NCI-H82 treated with DMSO at 0.1 percent for 48 hours (cell line): ENCODE data around the gene KLHL29.

Experiments
- DNase-seq: peaks from one replicate; lab custom pipeline; 2025; ENCODE audit not compliant: unreplicated experiment; lab: John Stamatoyannopoulos, UW

KLHL29 gene

DNA sequence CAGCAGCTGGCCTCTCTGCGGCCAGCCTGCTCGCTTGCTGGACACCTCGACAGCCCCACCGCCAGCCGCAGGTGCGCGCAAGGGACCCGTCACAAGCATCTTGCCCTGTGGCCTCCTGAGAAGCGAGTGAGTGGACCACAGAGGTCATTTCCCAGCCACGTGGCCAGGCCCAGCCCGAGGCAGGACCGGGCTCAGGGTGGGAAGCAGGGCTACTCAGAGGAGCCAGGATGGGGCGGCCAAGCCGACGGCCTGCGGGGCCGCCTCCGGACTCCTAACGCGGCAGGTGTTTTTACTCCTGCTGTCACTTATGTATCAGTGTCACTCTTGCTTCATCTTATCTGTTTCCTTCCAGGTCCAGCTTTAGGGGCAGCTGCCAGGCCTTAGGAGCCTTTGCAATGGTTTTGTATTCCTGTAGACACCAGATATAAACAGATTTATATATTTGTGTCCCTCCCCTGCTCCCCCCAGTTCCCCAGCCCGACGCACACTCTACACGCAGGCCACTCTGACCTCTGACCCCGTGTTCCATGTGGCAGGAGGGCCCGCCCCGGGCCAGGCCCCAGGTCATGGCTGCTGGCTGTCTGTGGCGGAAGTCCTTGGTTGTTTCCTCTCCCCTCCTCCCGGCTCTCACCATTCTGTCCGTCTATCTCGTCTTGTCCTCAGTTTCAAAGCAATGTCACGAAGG lies 305.6 kb downstream of the KLHL29 start:
- no peak for DNase-seq

DNA sequence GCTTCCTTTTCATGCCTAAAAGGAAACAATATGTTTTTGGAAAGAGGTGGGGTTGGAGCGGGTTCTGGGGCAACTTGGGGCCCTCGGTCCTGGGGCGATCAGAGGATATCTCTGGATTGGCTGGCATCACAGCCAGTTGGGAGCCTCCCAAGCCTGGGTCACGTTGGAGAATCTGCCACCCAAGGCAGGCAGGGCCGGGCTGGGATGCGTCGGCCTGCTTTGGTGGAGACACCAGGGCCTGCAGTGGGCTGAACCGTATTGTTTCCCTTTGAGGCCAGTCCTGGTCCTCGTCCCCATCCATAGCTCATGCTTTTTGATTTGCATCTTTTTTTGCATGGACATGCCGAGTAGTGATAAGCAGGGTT lies 306.1 kb downstream of the KLHL29 start:
- DNase-seq = no peak

DNA sequence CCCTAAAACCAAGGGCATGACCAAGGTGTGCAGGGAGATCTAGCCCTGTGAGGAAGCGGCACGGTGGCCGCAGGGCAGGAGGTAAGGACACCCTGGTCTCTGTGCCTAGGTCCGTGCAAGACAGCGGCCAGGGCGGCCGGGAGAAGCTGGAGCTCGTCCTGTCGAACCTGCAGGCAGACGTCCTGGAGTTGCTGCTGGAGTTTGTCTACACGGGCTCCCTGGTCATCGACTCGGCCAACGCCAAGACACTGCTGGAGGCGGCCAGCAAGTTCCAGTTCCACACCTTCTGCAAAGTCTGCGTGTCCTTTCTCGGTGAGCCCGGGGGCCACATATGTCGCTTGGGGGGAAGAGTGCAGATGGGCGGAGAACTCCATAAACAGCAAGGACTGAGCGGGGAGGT lies 306.6 kb downstream of the KLHL29 start:
- no peak for DNase-seq

DNA sequence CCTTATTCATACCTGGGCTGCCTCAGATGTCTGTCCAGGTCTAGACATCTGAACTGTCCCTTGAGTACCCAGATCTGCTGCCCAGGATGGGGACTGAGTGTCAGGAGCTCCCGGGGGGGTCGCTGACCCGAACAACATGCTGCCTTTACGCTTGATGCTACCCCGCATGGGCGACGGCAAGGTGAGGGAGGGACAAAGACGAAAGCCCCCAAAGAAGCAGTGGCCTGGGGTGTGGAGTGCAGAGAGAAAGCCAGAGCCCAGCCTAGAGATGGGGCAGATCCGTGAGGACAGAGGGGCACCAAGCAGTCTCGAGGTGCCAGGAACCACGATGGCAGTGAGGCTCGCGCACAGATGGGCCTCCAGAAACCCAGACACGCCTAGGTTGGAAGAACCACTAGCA lies 307.3 kb downstream of the KLHL29 start:
- DNase-seq = no peak

DNA sequence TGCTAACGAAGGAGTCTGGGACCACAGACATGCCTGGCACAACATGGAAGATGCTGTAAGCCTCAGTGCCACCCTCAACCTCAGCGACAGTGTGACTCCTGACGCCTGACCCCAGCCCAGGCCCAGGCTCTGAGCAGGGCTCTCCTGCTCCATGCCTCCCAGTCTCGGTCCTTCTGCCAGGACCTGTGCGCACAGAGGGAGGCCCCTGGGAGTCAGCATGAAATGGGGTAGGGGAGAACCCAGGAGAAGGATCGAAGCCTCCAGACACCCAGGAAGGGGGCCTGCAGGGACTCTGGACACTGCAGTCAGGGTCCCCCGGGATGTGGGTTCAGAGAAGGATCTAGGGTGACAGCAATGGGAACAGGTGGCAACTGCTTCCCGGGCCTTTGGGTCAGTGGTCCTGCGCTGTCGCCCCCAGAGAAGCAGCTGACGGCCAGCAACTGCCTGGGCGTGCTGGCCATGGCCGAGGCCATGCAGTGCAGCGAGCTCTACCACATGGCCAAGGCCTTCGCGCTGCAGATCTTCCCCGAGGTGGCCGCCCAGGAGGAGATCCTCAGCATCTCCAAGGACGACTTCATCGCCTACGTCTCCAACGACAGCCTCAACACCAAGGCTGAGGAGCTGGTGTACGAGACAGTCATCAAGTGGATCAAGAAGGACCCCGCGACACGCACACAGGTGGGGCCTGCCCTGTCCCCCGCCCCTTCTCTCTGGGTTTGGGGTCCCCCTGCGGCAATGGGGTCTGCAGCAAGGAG lies 308.0 kb downstream of the KLHL29 start:
- DNase-seq = no peak

DNA sequence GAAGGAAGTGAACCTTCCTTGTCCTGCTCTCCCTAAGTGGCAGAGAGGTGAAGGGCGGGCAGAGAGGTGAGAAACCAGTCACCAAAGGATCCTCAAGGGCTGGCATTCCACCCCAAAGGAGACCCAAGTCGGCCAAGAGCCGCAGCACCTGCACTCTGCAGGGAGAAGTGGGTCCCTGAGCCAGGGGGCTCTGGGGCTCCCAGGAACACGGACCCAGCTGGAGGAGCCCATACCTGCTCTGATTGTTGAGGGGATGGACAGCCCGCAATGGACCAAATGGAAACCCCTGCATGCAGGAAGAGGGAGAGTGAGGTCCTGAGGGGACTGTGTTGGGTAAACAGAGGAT lies 308.6 kb downstream of the KLHL29 start:
- no peak for DNase-seq

DNA sequence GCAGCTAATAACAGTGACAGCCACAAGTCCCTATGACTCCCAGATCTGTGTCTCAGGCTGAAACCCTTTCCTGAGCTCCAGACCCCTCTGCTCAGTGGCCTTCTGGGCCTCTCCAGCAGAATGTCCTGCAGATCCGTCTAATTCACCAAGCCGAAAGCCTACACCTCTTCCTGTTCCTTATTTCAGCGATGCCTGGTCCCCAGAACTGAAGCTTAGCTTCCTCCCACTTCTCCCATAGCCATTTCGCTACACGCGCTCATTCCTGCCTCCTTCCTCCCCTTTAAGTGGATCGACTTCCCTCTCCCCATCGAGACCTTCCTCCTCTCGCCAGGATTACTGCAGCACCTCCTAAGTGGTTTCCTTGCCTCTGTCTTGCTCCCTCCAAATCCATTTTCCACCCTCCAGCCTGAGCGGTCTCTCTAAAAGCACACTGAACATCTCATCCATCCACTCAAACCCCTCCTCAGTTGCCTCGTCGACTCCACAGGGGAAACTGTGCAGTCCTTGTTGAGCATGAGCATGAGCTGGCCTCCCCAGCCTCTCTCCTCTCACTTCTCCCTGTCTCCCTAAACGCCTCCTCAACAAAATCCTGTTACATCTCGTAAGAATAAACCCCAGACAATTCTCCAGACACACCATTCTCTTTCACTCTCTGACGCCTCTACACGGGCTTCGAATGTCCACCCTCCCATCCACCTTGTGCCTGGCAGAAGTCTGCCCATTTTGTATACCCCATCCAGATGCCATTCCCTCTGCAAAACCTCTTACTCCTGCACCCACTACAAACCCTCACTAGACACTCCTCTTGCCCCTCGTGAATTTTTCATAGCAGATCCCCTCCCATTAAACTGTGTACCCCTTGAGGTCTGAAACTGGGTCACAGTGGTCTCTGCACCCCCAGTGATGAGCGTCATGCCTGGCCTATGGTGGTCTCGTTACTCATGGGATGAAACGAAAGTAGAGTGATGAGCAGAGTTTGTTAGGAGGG lies 309.4 kb downstream of the KLHL29 start:
- DNase-seq = no peak

DNA sequence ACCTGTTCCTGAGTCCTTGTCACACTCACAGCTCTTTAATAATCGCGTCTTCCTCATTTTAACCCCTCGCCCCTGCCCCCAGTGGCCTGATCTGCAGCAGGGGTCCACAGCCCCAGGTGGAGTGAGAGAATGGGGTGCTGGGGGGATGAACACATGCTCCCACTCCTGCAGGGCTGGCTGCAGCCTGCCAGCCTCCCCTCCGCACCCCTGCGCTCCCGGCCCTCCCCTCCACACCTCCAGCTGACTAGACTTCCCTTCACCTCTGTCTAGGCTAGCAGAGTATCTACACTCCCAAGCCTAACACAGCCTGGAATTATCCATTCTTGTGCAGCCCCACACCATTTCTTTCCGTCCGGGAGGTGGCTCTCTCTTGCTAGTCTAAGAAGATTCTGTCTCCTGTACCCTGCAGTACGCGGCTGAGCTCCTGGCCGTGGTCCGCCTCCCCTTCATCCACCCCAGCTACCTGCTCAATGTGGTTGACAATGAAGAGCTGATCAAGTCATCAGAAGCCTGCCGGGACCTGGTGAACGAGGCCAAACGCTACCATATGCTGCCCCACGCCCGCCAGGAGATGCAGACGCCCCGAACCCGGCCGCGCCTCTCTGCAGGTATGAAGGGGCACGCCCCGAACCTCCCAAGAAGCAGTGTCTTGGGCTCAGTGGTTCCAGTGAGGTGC lies 310.4 kb downstream of the KLHL29 start:
- DNase-seq = no peak

DNA sequence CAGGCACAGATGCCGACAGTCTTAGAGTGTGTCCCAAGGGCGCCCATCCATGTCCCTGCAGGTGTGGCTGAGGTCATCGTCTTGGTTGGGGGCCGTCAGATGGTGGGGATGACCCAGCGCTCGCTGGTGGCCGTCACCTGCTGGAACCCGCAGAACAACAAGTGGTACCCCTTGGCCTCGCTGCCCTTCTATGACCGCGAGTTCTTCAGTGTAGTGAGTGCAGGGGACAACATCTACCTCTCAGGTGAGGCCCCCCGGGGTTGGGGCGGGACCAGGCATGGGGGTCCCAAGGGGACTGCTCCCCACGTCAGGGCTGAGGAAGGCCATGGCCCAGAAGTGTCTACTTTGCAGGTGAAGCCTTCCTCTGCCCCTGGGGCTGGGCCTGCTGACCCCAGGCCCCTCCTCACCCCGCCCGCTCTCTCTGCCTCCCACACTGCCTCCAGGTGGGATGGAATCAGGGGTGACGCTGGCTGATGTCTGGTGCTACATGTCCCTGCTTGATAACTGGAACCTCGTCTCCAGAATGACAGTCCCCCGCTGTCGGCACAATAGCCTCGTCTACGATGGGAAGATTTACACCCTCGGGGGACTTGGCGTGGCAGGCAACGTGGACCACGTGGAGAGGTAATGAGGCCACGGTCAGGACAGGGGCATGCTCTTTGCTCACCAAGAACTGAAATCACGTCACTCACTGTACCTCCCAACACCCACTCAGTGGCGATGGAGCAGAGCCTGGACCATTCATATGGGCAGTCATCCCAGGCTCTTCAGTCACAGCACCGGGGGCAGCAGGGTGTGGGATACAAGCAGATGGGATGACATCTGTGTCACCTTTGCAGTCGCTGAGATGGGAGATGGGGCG lies 311.1 kb downstream of the KLHL29 start:
- DNase-seq = no peak

DNA sequence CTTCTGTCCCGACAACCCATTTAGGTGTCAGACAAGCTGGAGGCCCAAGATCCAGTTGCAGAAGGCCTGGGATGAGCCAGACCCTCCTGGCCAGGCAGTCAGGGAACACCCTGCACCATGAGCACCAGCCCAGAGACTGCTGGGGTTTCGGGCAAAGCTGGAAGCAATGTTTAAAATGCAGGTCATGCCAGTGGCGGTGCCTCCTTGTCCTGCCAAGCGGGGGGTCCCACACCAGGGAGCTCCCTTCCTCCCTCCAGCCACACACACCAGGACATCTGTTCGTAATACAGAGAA lies 311.7 kb downstream of the KLHL29 start:
- no peak for DNase-seq

DNA sequence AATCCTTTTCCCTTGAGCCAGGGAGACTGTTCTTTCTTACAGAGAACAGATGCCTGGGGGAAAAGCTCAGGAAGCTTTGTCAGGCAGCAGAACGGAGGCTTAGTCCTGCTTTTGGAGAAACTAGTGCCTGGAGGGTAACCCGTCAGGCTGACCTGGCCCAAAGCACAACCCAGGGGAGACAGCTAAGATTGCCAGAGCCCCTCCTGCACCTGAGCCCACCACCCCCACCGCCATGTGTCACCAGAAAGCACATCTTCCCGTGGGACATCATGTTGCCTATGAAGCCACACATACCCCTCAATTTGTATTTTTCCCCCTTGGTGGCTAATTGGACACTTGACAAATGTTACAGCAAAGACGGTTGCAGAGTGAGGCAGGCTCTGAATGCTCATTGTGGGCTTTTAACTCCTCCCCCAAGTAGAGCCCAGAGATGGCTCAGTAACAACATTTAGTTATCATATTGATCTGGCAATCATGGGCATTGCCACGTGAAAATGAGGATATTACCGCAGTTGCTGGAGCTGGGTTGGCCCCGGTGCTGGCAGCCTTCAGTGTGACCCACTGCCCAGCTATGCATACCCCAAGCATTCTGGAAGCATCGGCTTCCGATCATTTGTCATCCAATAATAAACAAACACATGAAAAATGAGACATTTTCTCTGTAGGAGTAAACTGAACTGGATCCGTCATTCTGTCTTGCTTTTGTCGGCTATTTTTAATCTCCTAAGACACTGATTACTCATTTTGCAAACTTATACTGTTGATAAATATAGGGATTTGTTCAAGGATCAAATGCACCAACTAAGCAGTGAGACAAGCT lies 312.5 kb downstream of the KLHL29 start:
- DNase-seq = no peak

DNA sequence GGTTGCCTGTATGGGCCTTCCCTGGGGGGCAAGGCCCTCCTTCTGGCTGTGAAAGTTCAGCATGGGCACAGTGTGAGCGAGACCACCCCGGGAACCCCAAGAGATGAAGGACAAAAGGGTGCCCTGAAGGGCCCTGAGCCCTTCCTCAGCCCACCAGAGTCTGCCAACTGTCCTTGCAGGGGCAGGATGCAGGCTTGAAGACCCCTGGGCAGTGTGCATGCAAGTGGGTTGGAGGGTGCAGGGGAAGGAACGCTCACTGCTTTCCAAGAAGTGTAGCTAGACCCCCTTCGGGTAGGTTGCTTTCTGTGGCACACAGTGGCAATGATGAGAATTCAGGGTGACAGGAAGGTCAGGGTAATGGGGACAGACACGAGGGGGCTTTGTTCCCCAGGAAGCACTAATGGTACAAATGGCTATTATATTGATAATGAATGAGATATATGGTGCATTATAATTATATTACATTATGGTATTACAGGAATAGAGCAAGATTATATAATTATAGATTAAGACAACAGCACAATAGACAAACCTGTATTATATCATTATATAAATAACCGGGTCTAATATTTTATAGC lies 313.2 kb downstream of the KLHL29 start:
- no peak for DNase-seq

DNA sequence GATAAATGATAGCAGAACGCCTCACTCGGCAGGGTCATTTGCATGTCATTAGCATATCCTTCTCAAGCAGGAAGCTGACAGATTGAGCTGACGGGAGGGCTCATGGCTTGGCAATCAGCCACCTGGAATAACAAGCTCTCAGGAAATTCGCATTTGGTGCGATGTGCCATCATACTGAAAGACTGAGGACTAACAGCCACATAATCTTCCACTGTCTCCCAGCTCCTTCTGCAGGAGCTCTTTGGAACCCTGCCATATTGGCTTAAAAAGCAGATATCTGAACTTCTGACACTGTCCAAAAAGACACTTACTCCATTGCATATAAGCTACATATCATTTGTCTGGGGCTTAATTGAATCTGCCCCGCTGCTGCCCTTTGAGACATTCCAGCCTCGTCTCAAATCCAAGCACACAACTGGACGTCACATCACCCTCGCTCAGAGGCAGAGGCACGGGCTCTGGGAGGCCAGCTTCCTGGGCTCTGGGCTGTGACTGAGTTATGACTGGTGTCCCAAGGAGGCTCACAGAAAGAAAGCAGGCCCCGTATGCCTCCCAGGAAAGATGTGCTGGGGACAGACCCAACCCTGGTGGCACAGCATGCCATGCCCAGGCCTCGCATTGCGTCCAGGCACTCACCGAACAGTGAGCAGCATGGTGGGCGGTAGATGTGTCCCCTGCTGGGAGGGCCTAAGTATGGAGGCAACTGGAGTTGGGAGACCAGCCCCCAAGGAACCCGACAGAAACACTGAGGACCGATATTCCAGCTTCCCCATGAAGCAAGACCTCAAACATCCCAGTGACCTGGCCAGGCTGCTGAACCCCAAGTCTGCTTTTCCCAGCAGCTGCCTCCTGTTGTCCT lies 314.0 kb downstream of the KLHL29 start:
- no peak for DNase-seq

DNA sequence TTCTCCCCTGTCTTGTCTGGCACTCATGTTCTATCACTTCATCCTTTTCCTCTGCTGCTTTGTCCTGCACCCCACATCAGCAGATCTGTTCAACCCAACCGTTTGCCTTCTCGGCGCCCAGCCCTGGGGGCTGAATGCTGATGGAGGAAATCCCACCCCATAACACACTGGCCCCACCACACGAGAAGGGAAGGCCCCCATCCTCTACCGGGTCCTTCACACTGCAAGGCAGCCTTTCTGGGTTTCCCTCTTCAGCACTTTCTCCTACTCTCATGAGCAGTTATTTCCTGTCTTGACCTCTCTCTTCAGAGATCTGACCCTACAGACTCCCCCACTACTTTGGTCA lies 314.6 kb downstream of the KLHL29 start:
- no peak for DNase-seq

DNA sequence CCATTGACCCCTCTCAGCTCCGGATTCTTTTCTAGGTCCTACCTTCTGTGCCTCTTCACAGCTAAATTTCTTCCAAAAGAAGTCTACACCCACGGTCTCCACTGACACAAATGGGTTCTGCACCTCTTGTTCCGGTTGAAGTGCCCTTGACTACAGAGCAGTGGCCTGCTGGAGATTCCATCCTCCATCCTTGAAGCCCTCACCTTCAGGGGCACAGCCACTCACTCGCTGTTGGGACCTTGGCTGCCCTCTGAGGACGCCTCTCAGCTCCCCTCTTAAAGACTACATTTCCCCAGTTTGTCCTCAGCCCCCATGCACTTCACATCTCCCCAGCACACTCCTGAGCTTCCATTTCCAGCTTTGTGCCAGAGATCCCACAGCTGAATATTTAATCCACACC lies 315.6 kb downstream of the KLHL29 start:
- no peak for DNase-seq

DNA sequence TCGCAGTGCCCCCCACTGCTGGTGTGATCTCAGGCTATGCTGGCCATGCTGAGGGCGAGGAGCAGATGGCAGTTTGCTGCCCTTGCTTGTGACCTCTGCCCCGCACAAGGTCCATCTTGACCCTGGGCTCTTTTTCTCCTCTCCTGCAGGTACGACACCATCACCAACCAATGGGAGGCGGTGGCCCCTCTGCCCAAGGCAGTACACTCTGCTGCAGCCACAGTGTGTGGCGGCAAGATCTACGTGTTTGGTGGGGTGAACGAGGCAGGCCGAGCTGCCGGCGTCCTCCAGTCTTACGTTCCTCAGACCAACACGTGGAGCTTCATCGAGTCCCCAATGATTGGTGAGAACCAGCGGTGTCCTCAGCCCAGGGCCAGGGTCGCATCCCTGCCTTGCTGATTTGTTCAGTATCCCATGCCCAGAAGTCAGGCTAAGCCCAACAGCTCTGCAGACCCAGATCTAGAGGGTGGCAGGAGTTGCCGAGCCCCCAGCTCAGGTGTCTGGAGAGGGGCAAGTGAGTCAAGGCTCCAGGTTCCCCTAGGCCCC lies 318.1 kb downstream of the KLHL29 start:
- no peak for DNase-seq

DNA sequence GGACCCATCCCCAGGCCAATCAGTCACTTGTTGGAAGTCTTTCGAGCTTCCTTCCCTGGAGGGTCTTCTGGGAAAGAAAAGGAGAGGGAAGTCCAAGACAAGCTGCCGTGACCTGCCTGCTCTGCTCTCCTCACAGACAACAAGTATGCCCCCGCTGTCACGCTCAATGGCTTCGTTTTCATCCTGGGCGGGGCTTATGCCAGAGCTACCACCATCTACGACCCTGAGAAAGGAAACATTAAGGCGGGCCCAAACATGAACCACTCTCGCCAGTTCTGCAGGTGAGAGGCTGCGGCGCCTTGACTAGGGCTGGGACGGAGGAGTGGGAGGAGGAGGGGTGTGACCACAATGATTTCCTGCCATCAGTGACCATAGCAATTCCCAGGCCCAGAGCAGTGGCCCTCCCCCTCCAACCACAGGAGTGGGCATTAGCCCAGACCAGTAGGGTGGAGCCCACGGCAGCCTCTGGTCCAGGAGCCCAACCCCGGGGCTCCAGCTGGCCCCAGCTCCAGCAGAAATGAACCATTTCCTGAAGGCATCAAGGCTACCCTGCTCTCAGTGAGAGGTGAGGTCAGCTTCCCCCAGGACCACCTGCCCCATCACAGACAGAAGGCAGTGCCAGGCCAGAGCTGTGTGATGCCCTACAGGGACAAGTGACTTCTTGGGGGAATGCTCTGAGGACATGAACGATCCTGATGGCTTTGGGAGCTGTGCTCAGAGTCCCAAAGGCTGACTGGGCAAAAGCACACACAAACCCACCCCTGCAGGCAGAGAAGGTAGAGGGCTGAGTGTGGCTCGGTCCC lies 318.8 kb downstream of the KLHL29 start:
- no peak for DNase-seq
